ENCODE measurements around the gene SAMD4B.
A peak's percentile ranks its signal among the peaks of the same experiment; 100 is the strongest.
"Not testable (repeated sequence)": the region's sequence is repeated elsewhere in the genome, so short reads cannot be mapped to it uniquely, and the experiment has no call there.

The SAMD4B gene

GRCh38 chr19:39341719-39342604, at the start of gene SAMD4B:
Gene SAMD4B, plus strand, starts transcription at chr19:39342421. Its CDS starts 14,473 bp downstream, at chr19:39356894.
- peak; percentile 99 for DNase-seq

DNA sequence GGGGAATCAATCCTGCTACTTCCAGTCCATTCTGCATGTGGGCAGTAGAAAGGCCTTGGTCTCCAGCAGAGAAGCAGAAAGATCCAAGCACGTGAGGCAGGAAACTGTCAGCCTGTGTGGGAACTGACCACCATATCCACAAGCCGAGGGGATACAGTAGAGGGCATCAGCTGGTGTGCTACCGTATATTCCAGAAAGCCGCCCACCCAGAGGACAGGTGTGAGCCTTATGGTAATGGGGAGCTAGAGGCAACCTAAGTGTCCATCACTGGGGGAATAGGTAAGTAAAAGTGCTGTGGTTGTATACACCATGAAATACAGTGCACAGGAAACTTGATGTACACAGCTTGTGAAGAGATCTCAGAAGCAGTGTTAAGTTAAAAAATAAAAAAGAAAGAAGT, 48.8 kb upstream of the SAMD4B start:
- DNase-seq = no peak

DNA sequence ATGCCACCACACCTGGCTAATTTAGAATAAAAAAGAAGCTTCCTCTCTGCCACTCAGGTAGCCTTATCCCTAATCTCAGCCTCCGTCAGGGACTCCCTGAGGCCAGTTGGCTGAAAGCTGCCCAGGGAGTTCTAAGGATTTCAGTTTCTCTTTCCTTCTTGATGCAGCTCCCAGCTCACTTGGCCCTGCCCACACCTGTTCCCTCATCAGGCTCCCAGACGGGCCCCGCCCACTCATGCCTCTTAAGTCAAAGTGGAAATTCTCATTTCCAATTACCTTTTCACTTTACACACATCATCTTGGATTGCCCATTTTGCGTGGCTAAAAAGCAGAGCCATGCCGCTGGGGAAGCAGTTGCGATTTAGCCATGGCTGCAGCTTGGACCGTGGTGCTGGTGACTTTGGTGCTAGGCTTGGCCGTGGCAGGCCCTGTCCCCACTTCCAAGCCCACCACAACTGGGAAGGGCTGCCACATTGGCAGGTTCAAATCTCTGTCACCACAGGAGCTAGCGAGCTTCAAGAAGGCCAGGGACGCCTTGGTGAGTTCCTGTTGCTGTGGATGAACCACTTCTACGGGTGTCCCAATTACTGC, 46.1 kb upstream of the SAMD4B start, which contains the start of gene IFNL1:
IFNL1 (plus strand) TSS at position 353 of the 591 bp plus-strand sequence; CDS start at position 368, 15 bp downstream.
- DNase-seq = no peak

GRCh38 chr19:39296906-39297305, 45.3 kb upstream of the SAMD4B start:
- no peak for DNase-seq

GRCh38 chr19:39297931-39298634, 44.1 kb upstream of the SAMD4B start:
- peak; percentile 18 for DNase-seq

DNA sequence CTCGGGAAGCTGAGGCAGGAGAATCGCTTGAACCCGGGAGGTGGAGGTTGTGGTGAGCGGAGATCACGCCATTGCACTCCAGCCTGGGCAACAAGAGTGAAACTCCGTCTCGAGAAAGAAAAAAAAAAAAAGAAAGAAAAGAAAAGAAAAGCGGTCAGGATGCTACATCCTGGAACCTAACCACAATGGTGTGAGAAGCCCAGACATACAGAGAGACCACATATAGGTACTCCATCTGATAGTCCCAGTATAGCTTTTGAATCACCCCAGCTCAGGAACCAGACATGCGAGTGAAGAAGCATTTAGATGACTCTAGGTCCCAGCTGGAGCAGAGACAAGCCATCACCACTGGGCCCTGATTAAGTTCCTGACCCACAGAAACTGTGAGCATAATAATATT, 42.8 kb upstream of the SAMD4B start:
- DNase-seq = no peak

DNA sequence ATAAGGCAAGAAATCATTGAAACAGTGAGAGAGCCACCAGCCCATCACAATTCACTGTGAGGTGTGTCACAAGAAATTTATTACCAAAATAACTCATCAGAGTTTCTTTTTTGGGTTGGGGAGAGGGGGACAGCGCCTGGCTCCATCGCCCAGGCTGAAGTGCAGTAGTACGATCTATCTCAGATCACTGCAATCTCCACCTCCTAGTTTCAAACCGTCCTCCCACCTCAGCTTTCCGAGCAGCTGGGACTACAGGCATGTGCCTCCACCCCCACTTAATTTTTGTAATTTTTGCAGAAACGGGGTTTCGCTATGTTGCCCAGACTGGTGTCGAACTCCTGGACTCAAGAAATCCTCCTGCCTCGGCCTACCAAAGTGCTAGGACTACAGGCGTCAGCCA, 42.4 kb upstream of the SAMD4B start:
- no peak for DNase-seq

DNA sequence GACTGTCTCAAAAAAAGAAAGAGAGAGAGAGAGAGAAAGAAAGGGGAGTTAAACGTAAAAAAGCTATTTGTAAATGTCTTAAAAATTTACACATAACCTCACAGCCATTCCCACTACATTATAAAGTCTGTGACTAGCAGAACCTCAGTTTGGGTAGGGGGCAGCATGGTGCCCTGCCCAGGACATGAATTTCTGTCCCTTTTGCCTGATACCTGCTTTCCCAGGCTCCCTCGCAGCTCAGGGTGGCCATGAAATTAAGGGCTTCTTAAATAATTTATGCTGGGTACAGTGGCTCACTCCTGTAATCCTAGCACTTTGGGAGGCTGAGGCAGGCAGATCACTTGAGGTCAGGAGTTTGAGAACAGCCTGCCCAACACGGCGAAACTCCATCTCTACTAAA, 41.2 kb upstream of the SAMD4B start:
- DNase-seq = no peak

GRCh38 chr19:39301562-39301961, 40.7 kb upstream of the SAMD4B start:
- DNase-seq = no peak

GRCh38 chr19:39303373-39304184, 38.6 kb upstream of the SAMD4B start:
- no peak for DNase-seq

- DNase-seq = no peak
Measured at GRCh38 chr19:39304185-39304513, 38.1 kb upstream of the SAMD4B start.

DNA sequence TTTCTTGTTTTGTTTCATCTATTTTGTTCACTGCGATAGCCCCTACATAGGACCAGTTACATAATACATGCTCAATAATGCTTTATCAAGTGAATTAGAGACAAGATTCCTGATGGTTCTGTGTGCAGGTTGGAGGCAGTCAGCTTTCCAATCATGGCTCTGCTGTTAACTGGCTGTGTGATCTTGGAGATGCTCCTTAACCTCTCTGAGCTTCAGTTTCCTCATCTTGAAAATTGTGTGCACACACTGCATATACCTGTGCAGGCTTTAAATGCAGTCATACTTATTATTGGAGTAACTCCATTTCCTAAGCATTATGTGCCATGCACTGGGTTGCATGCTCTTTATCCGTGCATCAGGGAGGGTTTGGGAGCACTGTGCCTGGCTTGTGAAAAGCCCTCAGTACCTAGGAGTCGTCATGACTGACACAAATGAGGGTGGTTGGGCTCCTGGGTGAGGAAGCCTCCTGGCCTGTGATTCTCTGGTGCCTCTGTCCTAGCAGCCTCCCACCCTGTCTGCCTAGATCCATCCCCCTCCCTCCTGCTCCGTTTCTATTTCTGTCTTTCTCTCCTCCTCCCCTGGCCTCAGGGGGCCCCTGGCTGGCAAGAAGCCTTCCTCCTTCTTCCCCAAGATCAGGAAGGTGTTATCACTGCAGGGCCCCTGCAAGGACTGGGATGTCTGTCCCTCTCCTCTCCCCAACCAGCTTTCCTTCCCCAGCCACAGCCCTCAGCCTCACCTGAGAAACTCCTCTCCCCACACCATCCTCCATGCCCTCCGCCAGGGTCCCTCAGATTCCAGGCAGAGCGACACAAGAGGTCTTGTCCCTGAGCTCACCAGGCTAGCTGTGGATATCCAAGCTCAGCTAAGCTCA, 37.3 kb upstream of the SAMD4B start:
- no peak for DNase-seq

DNA sequence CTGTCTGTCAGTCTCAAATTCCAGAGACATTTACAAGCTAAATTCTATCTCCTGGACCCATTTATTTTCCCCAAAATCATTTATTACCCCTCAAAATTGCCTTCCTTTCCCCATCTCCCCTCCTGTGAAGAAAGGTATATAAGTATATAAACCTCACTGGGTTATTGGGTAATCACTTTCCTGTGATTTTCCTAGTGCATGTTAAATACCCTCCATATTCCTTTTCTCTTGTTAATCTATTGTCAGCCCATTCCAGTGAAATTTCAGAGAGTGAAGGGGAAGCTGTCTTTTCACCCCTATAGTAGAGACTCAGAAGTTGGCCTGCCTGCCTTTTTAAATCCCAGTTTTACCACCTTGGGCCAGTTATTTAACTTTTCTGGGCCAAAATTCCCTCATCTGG, 36.1 kb upstream of the SAMD4B start:
- DNase-seq = no peak

DNA sequence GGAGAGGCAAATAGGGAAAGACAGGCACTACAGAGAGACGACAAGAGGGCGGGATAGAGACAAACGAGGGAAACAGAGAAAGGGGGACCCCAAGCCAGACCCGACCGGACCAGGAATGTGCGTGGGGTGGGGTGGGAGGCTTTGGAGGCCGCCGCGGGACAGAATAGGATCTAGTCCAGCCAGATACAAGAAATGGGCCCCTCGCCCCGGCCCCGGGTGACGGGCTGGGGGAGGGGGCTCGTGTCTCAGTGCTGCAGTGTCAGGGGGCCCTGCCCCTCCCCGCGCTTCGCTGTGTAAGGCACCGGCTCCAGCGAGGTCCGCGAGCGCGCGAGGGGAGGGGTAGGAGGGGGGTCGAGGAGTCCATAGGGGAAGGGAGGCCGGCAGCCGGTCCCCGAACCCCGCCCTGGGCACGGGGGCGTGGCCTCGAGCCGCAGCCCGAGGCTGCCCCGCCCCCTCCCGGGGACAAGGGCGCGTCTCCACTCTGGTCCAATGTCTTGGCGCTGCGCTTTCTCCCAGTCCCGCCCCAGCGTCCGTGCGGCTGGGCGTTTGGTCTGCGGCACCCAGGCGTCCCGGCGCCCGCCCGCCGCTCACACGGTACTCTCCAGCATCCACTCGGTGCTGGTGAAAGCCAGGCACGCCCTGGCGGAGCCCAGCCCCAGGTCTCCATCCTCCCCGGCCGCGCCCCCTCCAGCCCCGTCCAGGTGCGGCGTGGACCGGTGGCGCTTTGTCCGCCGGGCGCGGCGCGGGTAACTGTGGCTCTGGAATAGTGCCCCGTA, 35.0 kb upstream of the SAMD4B start:
- DNase-seq = no peak

DNA sequence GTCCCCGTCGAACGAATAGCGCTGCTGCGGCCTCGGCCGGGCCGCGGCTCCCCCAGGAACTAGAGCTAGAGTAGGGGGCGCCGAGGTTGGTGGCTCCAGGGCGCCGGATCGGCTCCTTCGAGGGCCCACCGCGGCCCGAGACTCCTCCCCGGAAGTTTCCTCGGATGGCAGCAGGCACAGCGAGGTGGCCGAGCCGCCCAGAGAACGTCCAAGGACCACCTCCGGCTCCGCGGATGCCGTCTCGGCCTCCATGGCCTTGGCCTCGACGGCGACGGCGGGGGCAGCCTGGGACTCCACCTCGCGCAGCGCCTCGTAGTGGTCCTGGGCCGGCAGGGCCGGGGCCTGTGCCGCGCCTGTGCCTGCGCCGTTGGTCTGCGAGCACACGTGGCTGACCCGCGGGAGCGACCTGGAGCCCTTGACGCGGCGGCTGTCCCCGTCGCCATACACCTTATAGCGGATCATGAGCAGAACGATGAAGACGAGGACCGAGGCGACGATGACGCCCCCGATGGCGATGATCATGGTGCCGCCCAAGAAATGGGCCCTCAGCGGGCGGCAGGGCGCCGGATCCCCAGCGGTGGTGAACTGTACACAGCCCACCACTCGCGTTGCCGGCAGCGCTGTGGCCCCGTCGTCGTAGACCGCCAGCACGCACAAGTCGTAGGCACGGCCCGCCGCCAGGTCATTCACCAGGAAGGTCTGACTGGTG, 34.2 kb upstream of the SAMD4B start:
- DNase-seq = no peak

DNA sequence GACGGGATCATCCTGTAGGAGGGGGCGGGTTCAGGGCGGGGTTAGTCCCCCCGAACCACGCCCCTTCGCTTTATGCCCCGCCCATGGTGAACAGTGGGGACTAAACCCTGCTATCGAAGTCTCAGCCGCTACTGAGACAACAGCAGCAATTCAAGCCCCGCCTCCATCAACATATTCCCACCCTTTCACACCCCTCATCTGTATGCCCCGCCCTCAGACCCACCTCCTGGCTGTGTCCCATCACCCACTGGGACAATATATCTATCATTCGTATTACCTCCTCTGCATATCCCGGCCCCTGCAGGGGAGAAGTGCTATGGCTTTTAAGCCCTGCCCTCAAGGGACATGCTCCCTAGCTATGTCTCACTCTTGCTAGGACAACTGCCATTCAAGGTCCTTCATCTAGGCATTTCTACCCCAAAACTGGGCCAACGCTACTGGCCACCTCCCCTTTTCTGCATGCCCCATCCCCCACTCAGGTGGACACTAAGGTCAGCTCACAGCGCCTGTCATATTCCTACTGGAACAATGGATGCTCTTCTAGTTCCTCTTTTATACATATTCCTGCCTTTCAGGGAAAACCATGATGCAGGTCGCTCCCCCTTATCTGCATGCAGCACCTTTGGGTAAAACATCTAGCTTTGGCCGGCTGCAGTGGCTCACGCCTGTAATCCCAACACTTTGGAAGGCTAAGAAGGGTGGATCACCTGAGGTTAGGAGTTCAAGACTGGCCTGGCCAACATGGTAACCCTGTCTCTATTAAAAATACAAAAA, 33.5 kb upstream of the SAMD4B start:
- DNase-seq = no peak

DNA sequence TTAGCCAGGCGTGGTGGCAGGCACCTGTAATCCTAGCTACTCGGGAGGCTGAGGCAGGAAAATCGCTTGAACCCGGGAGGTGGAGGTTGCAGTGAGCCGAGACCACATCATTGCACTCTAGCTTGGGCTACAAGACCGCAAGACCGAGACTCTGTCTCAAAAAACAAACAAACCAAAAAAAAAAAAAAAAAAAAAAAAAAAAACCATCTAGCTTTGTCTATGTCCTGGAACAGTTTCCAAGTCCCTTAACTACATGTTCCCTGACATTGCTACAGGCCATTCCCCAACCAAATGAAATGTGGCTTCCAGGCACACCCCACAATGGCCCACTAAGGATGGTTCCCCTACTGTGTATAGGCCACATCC, 32.9 kb upstream of the SAMD4B start:
- not testable (repeated sequence) for DNase-seq

DNA sequence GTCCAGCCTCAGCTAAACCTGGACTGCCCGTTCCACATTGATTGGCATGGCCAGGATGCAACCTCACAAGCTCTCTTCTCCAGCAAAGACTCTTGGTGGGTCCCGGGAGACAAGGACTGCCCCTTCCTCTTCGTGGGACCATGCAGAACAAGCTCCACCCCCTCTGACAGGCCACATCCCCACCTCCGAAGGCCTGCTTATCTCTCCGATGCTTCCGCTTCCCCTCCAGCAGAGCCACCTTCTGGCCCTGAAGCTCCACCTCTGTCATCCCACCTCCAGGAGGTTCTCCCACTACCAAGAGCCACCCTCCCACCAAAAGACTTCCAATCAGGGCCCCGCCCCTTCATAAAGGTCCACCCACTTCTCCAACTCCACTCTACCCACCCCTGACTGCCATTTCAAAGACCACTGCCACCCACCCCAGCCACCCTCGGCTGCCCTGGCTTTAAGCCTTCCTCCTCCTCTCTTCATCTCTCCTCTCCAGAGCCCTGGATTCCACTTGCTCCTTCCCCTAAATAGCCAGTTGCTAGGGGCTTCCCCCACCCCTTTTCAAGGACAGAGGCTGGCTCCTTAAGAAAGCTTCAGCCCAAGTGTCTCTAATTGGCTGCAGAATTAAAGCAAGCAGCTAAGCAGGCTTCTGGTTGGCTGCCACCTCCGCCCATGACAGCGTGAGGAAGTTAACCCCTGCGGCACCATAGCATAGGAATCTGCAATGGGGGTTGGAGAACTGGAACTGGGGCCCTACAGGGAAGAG, 31.5 kb upstream of the SAMD4B start:
- DNase-seq = no peak

All from stimulated activated CD4-positive, alpha-beta T cell treated with anti-CD3 and anti-CD28 coated beads, Interleukin-4, amount 100 ng/mL, for 24 hours (primary cell).